Measurements from ENCODE around the gene CFAP61. TPM values are rescaled to one million over a fixed set of nuclear protein-coding genes. Genes with fewer than 3 reads are reported as not detected.

The CFAP61 gene
- total and polyA plus RNA-seq, 9 of the 15 experiments (the other 6 are each of a cell fraction or from before 2014, with no cell fraction given) = 0.11 TPM; not detected in 8

DNA sequence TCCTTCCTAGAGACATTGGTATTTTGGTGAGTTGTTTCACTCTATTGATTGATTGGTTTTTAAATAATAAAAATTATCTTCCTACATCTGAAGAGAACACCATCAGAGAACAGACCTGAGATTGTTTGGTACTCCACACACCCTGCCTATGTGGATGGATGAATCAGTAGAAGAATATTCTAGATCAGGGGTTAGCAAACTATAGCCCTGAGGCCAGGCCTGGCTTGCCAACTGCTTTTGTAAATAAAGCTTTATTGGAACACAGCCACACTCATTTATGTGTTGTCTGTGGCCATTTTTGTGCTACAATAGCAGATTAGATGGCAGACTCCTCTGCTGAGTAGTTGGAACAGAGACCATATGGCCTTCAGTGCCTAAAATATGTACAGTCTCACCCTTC, 176.0 kb downstream of the CFAP61 start:
- ATAC-seq (no peak), FAIRE-seq (no peak), DNase-seq (ENCODE audit: extremely low read depth in 1 of 4, low spot score in 3 of 4) (no peak)
- ChIA-PET POLR2A (no interaction called here), CTCF (ENCODE audit: low intra/inter-chr PET ratio) (no interaction called here)
- Histone ChIP-seq H3K9me1 (ENCODE audit: control insufficient read depth, insufficient read depth, low read length) (no peaks in the 10 kb centered on the region), H4K20me1 (replicated peaks; ENCODE audit: control insufficient read depth, insufficient read depth, low read length) (no peaks in the 10 kb centered on the region), H3K4me2 (ENCODE audit: insufficient read depth, low read length) (no peak overlapping the region), H3K9ac (ENCODE audit: insufficient read depth in 1 of 2, low read depth in 2 of 2, low read length in 2 of 2) (no peak overlapping the region), H3K36me3 (ENCODE audit: control insufficient read depth, insufficient read depth, low read length) (no peaks in the 10 kb centered on the region), H3K27ac (ENCODE audit: extremely low read depth, low read depth, low read length) (no peak overlapping the region), H3K79me2 (ENCODE audit: control insufficient read depth, insufficient read depth, low read length) (no peaks in the 10 kb centered on the region), H3K4me3 (no peak overlapping the region), H3K9me3 (replicated peaks; ENCODE audit: control insufficient read depth, insufficient read depth, low read depth, low read length) (no peaks in the 10 kb centered on the region), H3K4me1 (replicated peaks in 1 of 2; ENCODE audit: control insufficient read depth in 2 of 2, insufficient read depth in 2 of 2, low read length in 2 of 2) (peaks cover 0 to 4% of the 10 kb centered on the region in 2 experiments; a peak in 2 of 5 replicates), H3K27me3 (ENCODE audit: control insufficient read depth in 2 of 2, insufficient read depth in 2 of 2, low read length in 2 of 2) (peaks cover 0 to 12% of the 10 kb centered on the region in 2 experiments; a peak in 3 of 5 replicates), H2AFZ (ENCODE audit: low read depth, low read length) (no peak overlapping the region)
- in situ Hi-C loops (cut with MboI) (no loop called here), intact Hi-C loops (cut with micrococcal nuclease) (no loop called here)
- BruUV-seq (replicated peaks) = no TSS peak
- TF ChIP-seq, protein P1, sequence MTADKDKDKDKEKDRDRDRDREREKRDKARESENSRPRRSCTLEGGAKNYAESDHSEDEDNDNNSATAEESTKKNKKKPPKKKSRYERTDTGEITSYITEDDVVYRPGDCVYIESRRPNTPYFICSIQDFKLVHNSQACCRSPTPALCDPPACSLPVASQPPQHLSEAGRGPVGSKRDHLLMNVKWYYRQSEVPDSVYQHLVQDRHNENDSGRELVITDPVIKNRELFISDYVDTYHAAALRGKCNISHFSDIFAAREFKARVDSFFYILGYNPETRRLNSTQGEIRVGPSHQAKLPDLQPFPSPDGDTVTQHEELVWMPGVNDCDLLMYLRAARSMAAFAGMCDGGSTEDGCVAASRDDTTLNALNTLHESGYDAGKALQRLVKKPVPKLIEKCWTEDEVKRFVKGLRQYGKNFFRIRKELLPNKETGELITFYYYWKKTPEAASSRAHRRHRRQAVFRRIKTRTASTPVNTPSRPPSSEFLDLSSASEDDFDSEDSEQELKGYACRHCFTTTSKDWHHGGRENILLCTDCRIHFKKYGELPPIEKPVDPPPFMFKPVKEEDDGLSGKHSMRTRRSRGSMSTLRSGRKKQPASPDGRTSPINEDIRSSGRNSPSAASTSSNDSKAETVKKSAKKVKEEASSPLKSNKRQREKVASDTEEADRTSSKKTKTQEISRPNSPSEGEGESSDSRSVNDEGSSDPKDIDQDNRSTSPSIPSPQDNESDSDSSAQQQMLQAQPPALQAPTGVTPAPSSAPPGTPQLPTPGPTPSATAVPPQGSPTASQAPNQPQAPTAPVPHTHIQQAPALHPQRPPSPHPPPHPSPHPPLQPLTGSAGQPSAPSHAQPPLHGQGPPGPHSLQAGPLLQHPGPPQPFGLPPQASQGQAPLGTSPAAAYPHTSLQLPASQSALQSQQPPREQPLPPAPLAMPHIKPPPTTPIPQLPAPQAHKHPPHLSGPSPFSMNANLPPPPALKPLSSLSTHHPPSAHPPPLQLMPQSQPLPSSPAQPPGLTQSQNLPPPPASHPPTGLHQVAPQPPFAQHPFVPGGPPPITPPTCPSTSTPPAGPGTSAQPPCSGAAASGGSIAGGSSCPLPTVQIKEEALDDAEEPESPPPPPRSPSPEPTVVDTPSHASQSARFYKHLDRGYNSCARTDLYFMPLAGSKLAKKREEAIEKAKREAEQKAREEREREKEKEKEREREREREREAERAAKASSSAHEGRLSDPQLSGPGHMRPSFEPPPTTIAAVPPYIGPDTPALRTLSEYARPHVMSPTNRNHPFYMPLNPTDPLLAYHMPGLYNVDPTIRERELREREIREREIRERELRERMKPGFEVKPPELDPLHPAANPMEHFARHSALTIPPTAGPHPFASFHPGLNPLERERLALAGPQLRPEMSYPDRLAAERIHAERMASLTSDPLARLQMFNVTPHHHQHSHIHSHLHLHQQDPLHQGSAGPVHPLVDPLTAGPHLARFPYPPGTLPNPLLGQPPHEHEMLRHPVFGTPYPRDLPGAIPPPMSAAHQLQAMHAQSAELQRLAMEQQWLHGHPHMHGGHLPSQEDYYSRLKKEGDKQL (CRISPR knock-in tag; IDR thresholded peaks at IDR 0.05; ENCODE audit: borderline replicate concordance) = no peak
- TF ChIP-seq PPARD (CRISPR knock-in tag; IDR thresholded peaks at IDR 0.05) (no peak), MEF2D (tag; conservative IDR thresholded peaks at IDR 0.05; ENCODE audit: low read depth) (no peak), STAT5B (CRISPR knock-in tag; IDR thresholded peaks at IDR 0.05) (no peak), ZNF184 (CRISPR knock-in tag; IDR thresholded peaks at IDR 0.05) (no peak), ZNF561 (CRISPR knock-in tag; conservative IDR thresholded peaks at IDR 0.05) (no peak), ATF1 (CRISPR knock-in tag; IDR thresholded peaks at IDR 0.05) (no peak), ATF1 (tag; IDR thresholded peaks at IDR 0.05) (no peak), IFI16 (CRISPR knock-in tag; IDR thresholded peaks at IDR 0.05) (no peak)
- TF ChIP-seq, protein P2, sequence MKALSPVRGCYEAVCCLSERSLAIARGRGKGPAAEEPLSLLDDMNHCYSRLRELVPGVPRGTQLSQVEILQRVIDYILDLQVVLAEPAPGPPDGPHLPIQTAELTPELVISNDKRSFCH (CRISPR knock-in tag; IDR thresholded peaks at IDR 0.05) = no peak
- TF ChIP-seq, protein P2 (tag; IDR thresholded peaks at IDR 0.05) = no peak
- TF ChIP-seq, protein P3, sequence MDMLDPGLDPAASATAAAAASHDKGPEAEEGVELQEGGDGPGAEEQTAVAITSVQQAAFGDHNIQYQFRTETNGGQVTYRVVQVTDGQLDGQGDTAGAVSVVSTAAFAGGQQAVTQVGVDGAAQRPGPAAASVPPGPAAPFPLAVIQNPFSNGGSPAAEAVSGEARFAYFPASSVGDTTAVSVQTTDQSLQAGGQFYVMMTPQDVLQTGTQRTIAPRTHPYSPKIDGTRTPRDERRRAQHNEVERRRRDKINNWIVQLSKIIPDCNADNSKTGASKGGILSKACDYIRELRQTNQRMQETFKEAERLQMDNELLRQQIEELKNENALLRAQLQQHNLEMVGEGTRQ (CRISPR knock-in tag; IDR thresholded peaks at IDR 0.05) = no peak
- TF ChIP-seq, protein P4, sequence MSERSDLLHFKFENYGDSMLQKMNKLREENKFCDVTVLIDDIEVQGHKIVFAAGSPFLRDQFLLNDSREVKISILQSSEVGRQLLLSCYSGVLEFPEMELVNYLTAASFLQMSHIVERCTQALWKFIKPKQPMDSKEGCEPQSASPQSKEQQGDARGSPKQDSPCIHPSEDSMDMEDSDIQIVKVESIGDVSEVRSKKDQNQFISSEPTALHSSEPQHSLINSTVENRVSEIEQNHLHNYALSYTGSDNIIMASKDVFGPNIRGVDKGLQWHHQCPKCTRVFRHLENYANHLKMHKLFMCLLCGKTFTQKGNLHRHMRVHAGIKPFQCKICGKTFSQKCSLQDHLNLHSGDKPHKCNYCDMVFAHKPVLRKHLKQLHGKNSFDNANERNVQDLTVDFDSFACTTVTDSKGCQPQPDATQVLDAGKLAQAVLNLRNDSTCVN (CRISPR knock-in tag; IDR thresholded peaks at IDR 0.05) = no peak
- TF ChIP-seq, protein P5, sequence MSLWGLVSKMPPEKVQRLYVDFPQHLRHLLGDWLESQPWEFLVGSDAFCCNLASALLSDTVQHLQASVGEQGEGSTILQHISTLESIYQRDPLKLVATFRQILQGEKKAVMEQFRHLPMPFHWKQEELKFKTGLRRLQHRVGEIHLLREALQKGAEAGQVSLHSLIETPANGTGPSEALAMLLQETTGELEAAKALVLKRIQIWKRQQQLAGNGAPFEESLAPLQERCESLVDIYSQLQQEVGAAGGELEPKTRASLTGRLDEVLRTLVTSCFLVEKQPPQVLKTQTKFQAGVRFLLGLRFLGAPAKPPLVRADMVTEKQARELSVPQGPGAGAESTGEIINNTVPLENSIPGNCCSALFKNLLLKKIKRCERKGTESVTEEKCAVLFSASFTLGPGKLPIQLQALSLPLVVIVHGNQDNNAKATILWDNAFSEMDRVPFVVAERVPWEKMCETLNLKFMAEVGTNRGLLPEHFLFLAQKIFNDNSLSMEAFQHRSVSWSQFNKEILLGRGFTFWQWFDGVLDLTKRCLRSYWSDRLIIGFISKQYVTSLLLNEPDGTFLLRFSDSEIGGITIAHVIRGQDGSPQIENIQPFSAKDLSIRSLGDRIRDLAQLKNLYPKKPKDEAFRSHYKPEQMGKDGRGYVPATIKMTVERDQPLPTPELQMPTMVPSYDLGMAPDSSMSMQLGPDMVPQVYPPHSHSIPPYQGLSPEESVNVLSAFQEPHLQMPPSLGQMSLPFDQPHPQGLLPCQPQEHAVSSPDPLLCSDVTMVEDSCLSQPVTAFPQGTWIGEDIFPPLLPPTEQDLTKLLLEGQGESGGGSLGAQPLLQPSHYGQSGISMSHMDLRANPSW (CRISPR knock-in tag; IDR thresholded peaks at IDR 0.05) = no peak
